ENCODE results near the gene KIRREL1.
A peak's percentile ranks its signal among the peaks of the same experiment; 100 is the strongest.

The KIRREL1 gene

DNA sequence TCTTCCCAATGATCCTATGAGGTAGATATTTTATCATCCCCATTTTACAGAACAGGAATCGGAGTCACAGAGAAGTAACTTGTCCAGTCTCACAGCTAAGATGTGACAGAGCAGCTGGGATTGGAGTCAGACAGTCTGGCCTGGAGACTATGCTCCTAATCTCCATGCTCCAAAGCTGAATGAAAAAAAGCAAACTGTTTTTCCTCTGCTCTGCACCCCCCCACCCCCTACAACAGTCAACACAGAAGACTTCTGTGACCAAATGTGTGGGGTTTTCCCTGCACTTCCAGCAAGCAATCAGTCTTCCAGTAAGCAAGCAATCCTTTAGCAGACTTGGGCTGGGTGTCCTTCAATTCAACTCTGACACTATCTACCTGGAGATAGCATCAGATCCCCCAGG, 33.2 kb downstream of the KIRREL1 start:
- no peak for DNase-seq (ENCODE audit: extremely low read depth, low read depth)
- no peak for TF ChIP-seq CTCF (IDR thresholded peaks at IDR 0.05; ENCODE audit: low read depth, low read length, missing control alignments)
- no peak overlapping the region for H3K4me3 ChIP-seq (replicated peaks; ENCODE audit: low read depth, low read length)

- DNase-seq (ENCODE audit: extremely low read depth, low read depth) = no peak
- no peak for TF ChIP-seq CTCF (IDR thresholded peaks at IDR 0.05; ENCODE audit: low read depth, low read length, missing control alignments)
- H3K4me3 ChIP-seq (replicated peaks; ENCODE audit: low read depth, low read length) = no peak overlapping the region
These were observed 34.1 kb downstream of the KIRREL1 start for GRCh38 chr1:158027508-158027907.

DNA sequence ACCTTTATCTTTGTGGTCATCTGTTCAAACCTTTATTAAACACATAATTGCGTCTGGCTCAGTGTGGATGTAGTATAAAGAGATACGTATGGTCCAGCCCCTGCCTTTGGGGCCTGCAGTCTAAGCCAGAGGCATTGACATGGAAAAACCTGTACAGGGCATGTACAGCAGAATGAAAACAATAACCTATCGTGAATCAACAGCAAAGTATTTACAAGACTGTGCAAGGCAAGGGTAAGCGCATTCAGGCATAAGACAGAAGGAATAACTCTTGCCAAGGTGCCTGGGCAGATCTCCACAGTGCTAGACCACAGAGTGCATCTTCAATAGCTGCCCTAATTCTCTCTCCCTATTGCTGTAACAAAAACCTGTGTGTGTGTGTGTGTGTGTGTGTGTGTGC, 35.5 kb downstream of the KIRREL1 start:
- DNase-seq (ENCODE audit: extremely low read depth, low read depth) = no peak
- TF ChIP-seq CTCF (IDR thresholded peaks at IDR 0.05; ENCODE audit: low read depth, low read length, missing control alignments) = no peak
- H3K4me3 ChIP-seq (replicated peaks; ENCODE audit: low read depth, low read length) = no peak overlapping the region

DNA sequence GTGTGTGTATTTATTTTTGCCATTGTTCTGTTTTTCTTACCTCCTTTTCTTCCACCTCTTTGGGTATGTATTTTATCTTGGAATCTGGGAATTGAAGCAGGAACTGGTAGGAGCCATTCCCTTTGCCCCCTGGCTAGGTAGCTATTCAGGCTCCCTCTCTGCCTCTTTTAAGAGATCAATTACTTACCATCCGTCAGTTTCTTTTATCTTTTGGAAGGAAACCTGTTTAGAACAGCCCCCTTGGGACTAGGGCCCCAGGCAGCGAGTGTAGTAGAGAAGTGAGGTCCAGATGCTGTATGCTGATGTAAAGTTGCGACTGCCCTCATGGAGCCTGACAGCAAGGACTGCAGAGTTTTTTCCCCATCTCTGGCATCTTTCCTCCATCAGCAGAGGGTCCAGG, 41.6 kb downstream of the KIRREL1 start:
- no peak for TF ChIP-seq CTCF (IDR thresholded peaks at IDR 0.05; ENCODE audit: low read depth, low read length, missing control alignments)
- DNase-seq (ENCODE audit: extremely low read depth, low read depth) = no peak
- no peak overlapping the region for H3K4me3 ChIP-seq (replicated peaks; ENCODE audit: low read depth, low read length)

- no peak overlapping the region for H3K4me3 ChIP-seq (replicated peaks; ENCODE audit: low read depth, low read length)
- DNase-seq (ENCODE audit: extremely low read depth, low read depth) = no peak
- peak; percentile 67 for TF ChIP-seq CTCF (IDR thresholded peaks at IDR 0.05; ENCODE audit: low read depth, low read length, missing control alignments)
These were observed 42.6 kb downstream of the KIRREL1 start for GRCh38 chr1:158035976-158036583.

DNA sequence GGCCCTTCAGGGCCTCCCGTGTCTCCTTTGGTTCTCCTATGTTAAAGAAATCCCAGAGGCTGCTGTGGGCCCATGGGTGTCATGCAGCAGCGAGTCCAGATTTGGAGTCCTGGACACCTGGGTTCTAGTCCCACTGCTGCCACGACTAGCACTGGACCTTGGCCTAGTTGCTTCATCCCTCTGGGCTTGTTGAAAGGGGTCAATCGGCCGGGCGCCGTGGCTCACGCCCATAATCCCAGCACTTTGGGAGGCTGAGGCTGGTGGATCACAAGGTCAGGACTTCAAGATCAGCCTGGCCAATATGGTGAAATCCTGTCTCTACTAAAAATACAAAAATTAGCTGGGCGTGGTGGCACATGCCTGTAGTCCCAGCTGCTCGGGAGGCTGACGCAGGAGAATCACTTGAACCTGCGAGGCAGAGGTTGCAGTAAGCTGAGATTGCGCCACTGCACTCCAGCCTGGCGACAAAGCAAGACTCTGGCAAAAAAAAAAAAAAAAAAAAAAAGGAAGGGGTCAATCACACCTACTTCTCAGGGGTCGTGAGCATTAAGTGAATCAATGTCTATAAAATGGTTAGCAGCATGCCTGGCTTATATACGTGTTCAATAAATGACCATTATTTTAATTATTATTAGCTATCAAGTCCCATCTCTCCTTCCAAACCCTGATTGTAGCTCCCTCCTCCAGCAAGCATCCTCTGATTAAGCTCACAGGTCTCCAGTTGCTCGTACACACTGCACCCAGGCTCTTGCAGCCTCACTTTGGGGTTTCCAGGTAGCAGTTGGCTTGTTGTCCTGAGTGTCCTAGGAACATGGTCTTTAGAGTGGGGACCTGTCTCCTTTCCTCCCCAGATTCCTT, 43.8 kb downstream of the KIRREL1 start:
- DNase-seq (ENCODE audit: extremely low read depth, low read depth) = no peak
- H3K4me3 ChIP-seq (replicated peaks; ENCODE audit: low read depth, low read length) = no peak overlapping the region
- TF ChIP-seq CTCF (IDR thresholded peaks at IDR 0.05; ENCODE audit: low read depth, low read length, missing control alignments) = no peak
